Left cardiac atrium (tissue), 4 donors: ENCODE data around the gene CYTH1. TPM values are rescaled to one million over a fixed set of nuclear protein-coding genes. Genes with fewer than 3 reads are reported as not detected.

Experiments used
- ATAC-seq, 2 donors: fragments of 200-7000 bp; cut with Tn5 transposase; one replicate each; pipeline ENCODE4 v1.9.1; 2020; ENCODE audit warnings: mild to moderate bottlenecking in 2 of 2, moderate library complexity in 2 of 2
- DNase-seq: peaks from one replicate; pipeline ENCODE4 v3.0.0-alpha.2; 2020
- intact Hi-C, 2 donors: fragments of 100-400 bp; cut with DNase I; formaldehyde crosslinking; loops; one replicate each; pipeline versions ENCODE4 v1.14.1 to v1.15.1; 2022 to 2023
- total RNA-seq, 2 donors: library from RNA; stranded (reverse); fragmentation: NEBNext Ultra II Directional; extraction: Animal tissue kit (Norgen Biotek cat#: 25700); gene quantifications; one replicate each; pipeline ENCODE4 v1.2.1, GENCODE V29; 2021
- donor health status: DM: no; HTN: yes; CAD: no.
- donor health status: DM: no; HTN: yes; CAD: no; lungs with severe emphysema.
- donor health status: DM: yes; HTN: yes; CAD: no.
- donor health status: Dilated cardiomyopathy.

The CYTH1 gene
- total RNA-seq, 2 donors from 2014 or later, result 33.9 to 45.3 TPM

DNA sequence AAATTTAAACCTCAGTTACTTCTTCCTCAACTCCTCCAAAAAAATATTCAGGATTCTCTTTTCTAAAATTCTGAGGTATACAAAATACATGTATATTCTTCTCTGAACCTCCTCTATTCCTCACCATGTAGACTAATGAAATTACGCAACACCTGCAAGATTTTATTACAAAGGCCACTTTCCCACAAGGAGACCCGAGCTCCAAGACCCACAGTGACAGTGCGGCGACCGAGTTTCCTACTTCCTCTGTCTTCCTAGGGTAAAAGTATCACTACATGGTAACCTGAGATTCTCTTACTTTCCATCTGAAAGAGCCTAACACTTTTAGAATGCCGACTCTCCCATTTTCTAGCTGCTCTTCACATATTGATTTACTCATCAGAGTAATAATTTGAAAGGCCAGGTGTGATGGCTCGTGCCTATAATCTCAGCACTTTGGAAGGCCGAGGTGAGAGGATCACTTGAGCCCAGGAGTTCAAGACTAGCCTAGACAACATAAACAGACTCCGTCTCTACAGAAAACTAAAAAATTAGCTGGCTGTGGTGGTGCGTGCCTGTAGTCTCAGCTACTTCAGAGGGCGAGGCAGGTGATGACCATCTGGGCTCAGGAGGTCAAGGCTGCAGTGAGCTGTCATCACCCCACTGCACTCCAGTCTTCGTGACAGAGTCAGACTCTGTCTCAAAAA, 35.7 kb downstream of the CYTH1 start:
- ATAC-seq, result peak in 1 of 2 donors; percentile 13
- DNase-seq, result no peak
- intact Hi-C loops, result loop anchor here in 1 of 2 donors (5.0 kb wide), 1 partner anchor 249 kb away; no protein-coding TSS in a partner anchor

- DNase-seq (no peak), ATAC-seq (no peak)
- intact Hi-C loops, result loop anchor here in 1 of 2 donors (5.0 kb wide), 1 partner anchor 248 kb away; no protein-coding TSS in a partner anchor
These were observed 36.5 kb downstream of the CYTH1 start for GRCh38 chr17:78745407-78746088.

DNA sequence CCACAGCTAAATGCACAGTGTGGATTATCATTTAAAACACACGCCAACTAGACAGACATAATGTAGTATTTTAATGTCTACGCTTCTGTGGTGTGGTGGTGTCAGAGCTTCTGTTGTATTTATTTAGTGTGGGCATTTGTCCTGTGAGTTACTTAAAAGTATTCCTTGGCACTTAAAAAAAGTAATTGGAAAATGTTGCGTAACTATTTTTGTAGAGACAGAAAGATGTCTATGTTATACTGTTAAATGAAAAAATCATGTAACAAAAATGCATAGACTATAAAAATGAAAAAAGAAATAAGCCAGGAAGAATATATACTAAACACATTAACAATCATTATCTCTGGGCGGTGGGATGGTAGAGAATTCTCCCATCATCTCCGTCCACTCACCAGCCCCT, 39.2 kb downstream of the CYTH1 start:
- ATAC-seq (no peak), DNase-seq (no peak)
- intact Hi-C loops, result no loop called here

DNA sequence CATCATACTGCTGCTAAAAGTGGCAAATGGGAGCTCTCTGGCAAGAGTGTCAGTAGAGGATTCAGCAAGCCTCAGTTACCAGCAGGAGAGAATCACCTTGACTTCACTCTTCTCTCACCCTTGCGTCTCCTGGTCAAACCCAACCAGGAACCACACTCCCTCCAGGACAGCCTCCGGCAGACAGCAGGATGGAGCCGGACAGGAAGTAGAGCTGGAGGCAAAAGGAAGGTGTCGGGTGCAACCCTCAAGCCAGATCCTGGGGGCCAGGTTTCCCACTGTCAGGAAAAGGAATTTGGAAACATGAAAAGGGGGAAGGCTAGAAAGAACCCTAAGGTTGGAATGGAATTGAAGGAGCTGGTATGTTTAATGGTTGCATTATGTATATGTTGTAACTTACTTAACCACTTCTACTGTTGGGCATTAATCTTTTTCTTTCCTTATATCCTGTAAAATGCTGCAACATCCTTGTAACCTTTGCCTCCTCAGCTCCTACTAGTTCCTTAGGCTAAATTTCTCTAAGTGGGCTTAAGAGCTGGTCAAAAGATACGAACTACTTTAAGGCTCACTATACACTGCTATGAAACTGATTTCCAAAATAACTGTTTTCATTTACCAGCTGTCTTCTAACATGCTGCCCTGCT, 40.3 kb downstream of the CYTH1 start:
- intact Hi-C loops, result no loop called here
- no peak for DNase-seq

GRCh38 chr17:78739331-78739931, 42.6 kb downstream of the CYTH1 start:
- DNase-seq, result no peak
- intact Hi-C loops, result no loop called here
- ATAC-seq, result no peak

More for the DNA sequence above, 40.3 kb downstream of the CYTH1 start:
- ATAC-seq, result no peak

GRCh38 chr17:78738698-78739097, 43.4 kb downstream of the CYTH1 start:
- ATAC-seq (no peak), DNase-seq (no peak)
- intact Hi-C loops, result no loop called here

DNA sequence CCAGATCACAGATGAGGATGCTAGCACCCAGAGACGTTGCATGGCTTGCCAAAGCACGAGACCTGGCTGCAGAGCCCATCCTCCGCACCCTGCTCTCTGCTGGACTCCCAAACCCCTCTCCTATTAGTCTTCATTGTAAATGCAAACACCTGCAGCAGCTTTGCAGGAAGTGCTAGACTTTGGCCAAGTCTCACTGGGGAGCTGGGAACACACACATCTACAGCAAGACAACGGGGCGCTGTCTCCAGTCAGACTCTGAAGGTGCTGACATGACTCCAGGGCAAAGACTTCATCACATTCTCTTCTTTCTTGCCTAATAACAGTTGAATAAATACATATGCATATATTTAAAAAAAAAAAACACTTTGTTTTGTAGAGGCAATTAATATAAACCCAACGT, 43.8 kb downstream of the CYTH1 start:
- ATAC-seq (no peak), DNase-seq (no peak)
- intact Hi-C loops, result no loop called here

DNA sequence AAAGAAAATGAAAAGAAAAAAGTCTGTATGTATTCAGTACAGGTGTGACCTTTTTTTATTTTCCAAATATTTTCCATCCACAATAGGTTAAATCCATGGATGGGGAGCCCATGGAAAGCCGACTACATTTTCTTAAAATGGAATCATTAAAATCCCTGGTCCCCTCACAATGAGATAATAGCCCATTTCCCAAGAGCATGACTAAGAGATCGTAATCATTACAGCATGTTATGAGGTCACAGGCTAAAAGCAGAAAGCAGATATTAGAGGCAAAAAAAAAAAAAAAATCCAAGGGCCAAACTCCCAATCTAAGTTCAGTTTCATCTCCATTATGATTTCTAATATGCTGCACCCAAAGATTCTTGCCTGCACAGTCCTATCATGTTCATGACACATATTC, 44.7 kb downstream of the CYTH1 start:
- intact Hi-C loops, result no loop called here
- no peak for DNase-seq
- ATAC-seq, result peak in 1 of 2 donors; percentile 11

DNA sequence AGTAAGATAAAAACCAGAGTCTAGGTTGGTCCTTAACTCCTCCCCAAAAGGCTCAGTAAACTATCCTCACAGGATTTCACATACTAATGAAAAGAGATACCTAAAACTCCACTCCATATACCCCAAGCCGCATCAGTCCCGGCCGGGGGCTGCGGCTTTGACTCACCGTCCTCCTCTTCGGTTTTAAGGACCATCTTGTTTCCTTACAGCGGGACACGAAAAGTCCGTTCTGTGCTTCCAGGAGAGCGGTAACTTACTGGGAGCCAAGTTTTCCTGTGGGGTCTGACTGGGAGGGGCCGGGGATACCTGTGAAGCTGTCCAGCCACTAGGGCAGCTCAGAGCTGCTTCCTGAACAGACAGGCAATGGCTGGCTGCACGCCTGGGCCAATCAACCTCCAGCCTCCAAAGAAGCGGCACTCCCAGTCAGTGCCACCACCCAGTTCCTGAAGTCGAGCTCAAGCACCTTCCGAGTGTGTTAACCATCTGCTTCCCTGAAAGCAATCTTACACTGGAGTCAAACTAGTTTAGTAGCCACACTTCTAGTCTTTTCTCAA, 45.5 kb downstream of the CYTH1 start:
- intact Hi-C loops, result no loop called here
- DNase-seq (peak; percentile 84), ATAC-seq (peak; percentile 87 to 92)

DNA sequence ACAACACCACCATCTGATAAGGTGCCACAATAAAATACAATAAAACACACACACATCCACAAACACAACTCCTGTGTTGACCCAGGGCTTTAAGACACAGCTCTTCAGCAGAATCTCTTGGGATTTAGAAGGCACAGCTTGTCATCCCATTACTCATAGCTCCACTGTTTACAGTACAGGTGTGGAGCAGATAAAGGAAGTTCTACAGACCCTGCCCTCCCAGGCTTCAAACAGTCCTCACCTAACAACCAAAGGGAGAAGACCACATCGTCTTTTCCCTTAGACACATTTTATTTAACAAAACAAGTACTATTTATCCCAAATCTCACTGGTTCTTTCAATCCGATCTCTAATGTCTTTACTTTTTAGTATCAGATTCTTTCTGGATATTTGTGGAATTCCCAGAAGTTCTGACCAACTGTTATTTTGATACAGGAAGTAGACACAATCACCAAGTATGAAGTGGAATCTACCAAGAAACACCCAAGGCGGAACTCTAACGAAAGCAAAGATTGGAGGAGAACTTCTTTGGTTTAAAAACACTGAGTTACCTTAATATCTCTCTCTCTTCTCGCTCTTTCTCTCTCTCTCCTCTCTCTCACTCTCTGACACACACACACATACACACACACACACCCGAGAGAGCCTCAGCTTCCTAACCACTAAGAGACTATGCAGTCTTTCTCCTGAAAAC, 46.1 kb downstream of the CYTH1 start:
- intact Hi-C loops, result no loop called here
- DNase-seq (no peak), ATAC-seq (peak in 1 of 2 donors; percentile 28)

- DNase-seq, result no peak
- intact Hi-C loops, result no loop called here
- no peak for ATAC-seq
These were observed 47.1 kb downstream of the CYTH1 start for GRCh38 chr17:78734793-78735641.

DNA sequence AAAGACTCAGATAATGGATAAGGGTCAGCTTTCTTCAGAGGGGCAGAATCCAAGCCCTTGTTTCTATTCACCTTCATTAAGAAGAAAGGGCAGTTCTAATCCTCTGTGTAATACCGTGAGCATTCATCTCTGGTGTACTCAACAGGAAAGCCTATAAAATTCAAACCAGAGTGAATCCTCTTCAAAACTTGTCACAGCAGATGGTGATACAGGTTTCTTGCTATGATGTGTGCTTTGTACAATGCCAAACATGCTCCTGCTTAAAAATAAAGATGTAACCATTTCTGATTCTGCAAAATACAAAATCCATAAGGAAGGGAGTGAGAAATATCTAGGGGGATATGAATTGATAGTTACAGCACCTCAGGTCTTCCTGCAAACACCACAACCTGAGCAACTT, 49.7 kb downstream of the CYTH1 start:
- intact Hi-C loops, result no loop called here
- ATAC-seq (no peak), DNase-seq (no peak)

DNA sequence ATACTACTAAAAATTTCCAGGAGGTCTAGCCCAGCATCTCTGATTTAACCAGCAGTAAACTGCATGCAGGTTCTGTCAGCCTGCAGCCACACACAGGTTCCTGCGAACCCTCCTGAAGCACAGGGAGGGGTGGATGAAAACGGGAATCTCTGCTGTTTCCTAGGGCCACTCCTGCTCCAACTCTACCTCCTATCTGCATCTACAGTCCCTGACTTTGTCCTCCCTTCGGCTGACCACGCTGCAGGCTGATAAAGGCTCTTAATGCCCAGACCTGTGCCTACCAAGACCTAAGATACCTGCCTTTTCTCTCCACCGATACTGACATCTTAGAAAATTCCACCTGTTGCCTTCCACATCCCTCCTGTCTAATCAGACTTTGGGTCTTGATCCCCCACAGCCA, 50.2 kb downstream of the CYTH1 start:
- no peak for ATAC-seq
- intact Hi-C loops, result no loop called here
- no peak for DNase-seq

DNA sequence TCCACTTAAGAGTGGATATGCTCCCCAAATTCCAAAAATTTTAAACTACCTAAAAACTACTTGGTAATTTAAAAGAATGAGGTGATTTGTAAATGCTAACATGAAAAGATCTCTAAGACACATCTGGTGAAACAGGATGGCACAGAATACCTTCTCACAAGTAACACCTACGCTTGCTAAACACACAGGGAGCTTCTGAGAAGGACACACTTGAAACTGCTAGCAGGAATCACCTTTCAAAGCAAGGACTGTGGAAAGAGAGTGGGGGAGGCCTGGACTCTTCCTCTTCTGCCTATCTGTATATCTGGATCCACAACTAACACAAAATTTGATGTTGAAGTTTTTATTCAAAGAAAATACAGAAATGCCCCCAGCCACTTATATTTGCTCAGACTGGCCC, 52.4 kb downstream of the CYTH1 start:
- intact Hi-C loops, result no loop called here
- ATAC-seq, result no peak
- no peak for DNase-seq

GRCh38 chr17:78728495-78728894, 53.6 kb downstream of the CYTH1 start:
- DNase-seq (no peak), ATAC-seq (no peak)
- intact Hi-C loops, result no loop called here

- intact Hi-C loops, result no loop called here
- DNase-seq (no peak), ATAC-seq (no peak)
These were observed 54.4 kb downstream of the CYTH1 start for GRCh38 chr17:78727476-78728229.

DNA sequence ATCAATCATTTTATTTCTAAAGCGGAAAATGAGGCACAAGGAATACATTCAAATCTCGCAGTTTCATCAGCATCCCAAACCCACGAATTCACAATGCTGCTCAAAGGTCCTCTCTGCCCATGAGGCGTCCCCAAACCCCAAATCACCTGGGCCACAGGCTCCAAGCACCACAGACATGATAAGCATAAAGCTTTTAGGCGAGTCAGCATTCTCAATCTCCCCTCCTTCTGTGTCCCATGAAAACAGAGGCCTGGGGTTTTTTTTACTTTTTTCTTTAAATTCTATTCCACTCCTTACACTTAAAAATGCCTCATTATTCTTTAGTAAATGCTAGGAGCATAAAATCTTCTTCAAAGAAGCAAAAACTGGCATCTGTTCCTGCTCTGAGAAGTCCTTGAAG, 55.0 kb downstream of the CYTH1 start:
- ATAC-seq (no peak), DNase-seq (no peak)
- intact Hi-C loops, result no loop called here

GRCh38 chr17:78726513-78726912, 55.6 kb downstream of the CYTH1 start:
- DNase-seq (no peak), ATAC-seq (no peak)
- intact Hi-C loops, result no loop called here
